Activated T-helper 2 cell treated with anti-CD3 and anti-CD28 coated beads, Interferon-gamma antibody, Interleukin-2, Interleukin-4, amounts not matched to agents 10 μg/mL and 5 μg/mL and 100 μg/mL, durations not matched to agents 14 hours and 24 hours and 36 hours (primary cell): ENCODE results near the gene MICU1. TPM values are rescaled to one million over a fixed set of nuclear protein-coding genes. Genes with fewer than 3 reads are reported as not detected.
"Not testable (repeated sequence)": the region's sequence is repeated elsewhere in the genome, so short reads cannot be mapped to it uniquely, and the experiment has no call there.

Experiments used
- DNase-seq: peaks from one replicate; pipeline ENCODE4 v3.0.0; 2021; ENCODE audit warnings: low spot score
- H3K27ac Mint-ChIP-seq: one replicate; pipeline ENCODE4 v1.8.0; 2021; ENCODE audit warnings: mixed read lengths
- H3K27me3 Mint-ChIP-seq: one replicate; pipeline ENCODE4 v1.8.0; 2021; ENCODE audit warnings: low read depth, mixed read lengths
- H3K36me3 Mint-ChIP-seq: one replicate; pipeline ENCODE4 v1.8.0; 2021; ENCODE audit warnings: low read depth, mixed read lengths
- H3K4me1 Mint-ChIP-seq: one replicate; pipeline ENCODE4 v1.8.0; 2021; ENCODE audit warnings: low read depth, mixed read lengths
- H3K4me3 Mint-ChIP-seq: one replicate; pipeline ENCODE4 v1.8.0; 2021; ENCODE audit warnings: low read depth, mild to moderate bottlenecking, moderate library complexity, mixed read lengths
- H3K9me3 Mint-ChIP-seq: one replicate; pipeline ENCODE4 v1.8.0; 2021; ENCODE audit warnings: mixed read lengths
- intact Hi-C: fragments of 100-400 bp; cut with micrococcal nuclease; formaldehyde crosslinking; loops from one replicate; pipeline ENCODE4 v1.15.1; 2023
- total RNA-seq: library from RNA; stranded (reverse); gene quantifications from 2 replicates; pipeline ENCODE4 v1.2.3, GENCODE V29; 2022

The MICU1 gene
- total RNA-seq, 1 donor from 2014 or later, result 30.7 TPM

DNA sequence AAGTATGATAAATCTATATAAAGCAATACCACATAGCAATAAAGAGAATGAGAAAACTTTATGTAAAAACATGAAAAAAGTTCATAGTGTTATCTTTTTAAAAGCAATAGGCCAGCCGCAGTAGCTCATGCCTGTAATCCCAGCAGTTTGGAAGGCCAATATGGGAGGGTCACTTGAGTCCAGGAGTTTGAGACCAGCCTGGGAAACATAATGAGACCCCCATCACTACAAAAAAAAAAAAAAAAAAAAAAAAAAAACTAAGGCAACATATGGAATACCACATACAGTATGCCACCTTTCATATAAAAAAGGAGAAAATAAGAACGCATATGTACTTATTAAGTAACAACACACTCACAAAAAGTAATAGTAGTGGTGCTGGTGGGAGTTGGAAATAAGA lies 52.8 kb downstream of the MICU1 start:
- Mint-ChIP-seq H3K27ac (no peak overlapping the region), H3K4me1 (peaks cover 4% of the 10 kb centered on the region), H3K27me3 (no peaks in the 10 kb centered on the region), H3K36me3 (no peaks in the 10 kb centered on the region), H3K4me3 (no peak overlapping the region), H3K9me3 (no peaks in the 10 kb centered on the region)
- intact Hi-C loops, result no loop called here
- DNase-seq, result no peak

DNA sequence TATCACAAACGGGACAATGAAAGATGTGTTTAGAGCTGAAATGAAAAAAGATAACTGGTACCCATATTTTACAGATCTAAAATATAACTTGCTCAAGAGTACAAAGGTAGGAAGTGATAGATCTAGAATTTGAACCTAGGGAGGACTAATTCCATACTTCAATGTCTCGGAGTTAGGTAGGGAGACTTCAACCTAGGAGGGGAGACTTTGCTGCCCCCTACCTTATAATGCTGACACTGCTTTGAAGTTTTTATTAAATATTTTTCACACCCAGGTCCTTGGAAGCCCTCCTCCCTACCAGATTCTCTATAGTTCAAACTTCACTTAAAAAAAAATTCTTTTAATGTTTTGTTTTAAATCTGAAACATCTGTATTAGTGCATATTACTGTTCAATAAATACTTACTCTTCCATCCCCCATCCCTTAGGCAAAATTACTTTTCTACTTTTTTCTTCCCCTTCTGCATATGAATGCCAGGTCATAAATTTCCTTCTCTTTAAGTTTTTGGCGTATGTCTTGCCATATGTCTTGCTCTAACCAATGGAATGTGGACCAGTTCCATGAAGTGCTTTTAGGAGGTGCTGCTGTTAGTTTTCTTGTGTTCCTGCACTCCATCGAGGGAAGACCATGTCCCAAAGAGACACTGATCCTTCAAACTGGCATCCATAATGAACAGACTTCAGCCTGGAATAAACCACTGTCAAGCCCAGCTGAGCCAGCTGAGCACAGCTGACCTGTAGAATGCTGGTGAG lies 57.8 kb downstream of the MICU1 start:
- Mint-ChIP-seq H3K36me3 (peaks cover 14% of the 10 kb centered on the region), H3K9me3 (no peaks in the 10 kb centered on the region), H3K27me3 (no peaks in the 10 kb centered on the region), H3K27ac (no peak overlapping the region), H3K4me1 (peaks cover 16% of the 10 kb centered on the region), H3K4me3 (no peak overlapping the region)
- intact Hi-C loops, result loop anchor here (10.0 kb wide), 1 partner anchor 473 kb away; no protein-coding TSS in a partner anchor
- no peak for DNase-seq

DNA sequence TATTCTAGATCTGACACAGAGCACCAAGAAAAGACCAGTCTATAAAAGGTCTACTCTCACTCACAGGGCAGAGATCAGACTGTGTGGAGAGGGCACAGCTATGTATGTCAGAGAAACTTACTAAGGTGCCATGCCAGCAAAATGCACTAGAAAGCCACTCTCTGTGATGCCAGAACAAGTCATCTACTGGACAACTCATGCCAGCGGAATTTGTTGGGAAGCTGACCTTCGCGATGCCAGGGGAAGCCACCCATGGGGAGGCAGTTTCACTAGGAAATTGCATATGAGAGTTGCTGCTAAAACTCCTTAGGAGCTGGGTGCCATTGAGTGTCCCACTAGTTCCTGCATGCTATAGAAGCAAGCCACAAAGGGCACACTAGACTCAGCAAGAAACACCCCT lies 58.5 kb downstream of the MICU1 start:
- DNase-seq, result no peak
- H3K27me3 Mint-ChIP-seq, result no peaks in the 10 kb centered on the region
- intact Hi-C loops, result loop anchor here (10.0 kb wide), 1 partner anchor 473 kb away; no protein-coding TSS in a partner anchor
- H3K9me3 Mint-ChIP-seq, result no peaks in the 10 kb centered on the region
- H3K4me1 Mint-ChIP-seq, result peaks cover 22% of the 10 kb centered on the region
- no peak overlapping the region for H3K27ac Mint-ChIP-seq
- H3K36me3 Mint-ChIP-seq, result peaks cover 20% of the 10 kb centered on the region
- no peak overlapping the region for H3K4me3 Mint-ChIP-seq

DNA sequence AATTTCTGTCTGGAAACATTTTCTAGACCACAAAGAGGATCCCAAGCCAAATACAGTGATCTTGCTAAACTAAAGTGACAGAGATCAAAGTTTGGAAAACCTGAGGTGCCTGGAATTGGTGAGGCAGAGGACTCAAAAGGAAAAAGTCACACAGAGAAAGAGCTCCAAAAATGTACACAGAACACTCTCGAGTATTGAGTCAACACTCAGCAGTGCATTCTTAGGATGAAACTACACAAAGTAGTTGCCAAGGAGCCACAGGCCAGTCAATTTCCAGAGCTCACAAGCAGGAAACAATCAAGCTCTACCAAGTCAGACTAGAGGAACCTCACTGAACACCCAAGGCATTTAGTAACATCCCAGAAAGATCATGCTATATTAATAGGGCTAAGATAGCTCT lies 61.3 kb downstream of the MICU1 start:
- no peak for DNase-seq
- intact Hi-C loops, result loop anchor here (5.0 to 10.0 kb wide), 2 partner anchors 202 to 470 kb away; no protein-coding TSS in a partner anchor
- Mint-ChIP-seq H3K4me3 (no peak overlapping the region), H3K9me3 (no peaks in the 10 kb centered on the region), H3K36me3 (peaks cover 40% of the 10 kb centered on the region), H3K4me1 (peaks cover 35% of the 10 kb centered on the region), H3K27ac (peak overlapping the region; percentile 78), H3K27me3 (no peaks in the 10 kb centered on the region)

DNA sequence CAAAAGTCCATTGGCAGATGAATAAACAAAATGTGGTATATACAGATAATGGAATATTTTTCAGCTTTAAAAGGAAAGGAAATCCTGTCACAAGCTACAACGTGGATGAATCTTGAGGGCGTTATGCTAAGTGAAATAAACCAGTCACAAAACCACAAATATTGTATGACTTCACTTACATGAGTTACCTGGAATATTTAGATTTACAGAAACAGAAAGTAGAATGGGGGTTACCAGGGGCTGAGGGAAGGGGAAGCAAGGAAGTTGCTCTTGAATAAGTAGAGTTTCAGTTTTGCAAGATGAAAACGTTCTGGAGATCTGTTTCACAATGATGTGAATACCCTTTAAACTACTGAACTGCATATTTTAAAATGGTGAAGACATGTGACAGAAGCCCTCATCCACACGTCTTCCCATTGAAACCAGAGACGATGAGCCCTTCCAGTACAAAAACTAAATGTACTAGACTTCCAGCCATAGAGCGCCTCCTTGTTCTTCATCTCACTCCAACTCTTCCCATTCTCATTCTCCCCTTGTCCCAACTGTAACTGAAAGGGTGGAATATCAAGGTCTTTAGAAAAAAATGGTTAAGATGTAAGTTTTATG lies 62.4 kb downstream of the MICU1 start:
- Mint-ChIP-seq H3K9me3 (no peaks in the 10 kb centered on the region), H3K4me3 (peak overlapping the region; percentile 40), H3K27ac (peak overlapping the region; percentile 85), H3K27me3 (no peaks in the 10 kb centered on the region), H3K4me1 (peaks cover 35% of the 10 kb centered on the region), H3K36me3 (peaks cover 46% of the 10 kb centered on the region)
- intact Hi-C loops, result loop anchor here (1.0 to 10.0 kb wide), 3 partner anchors 63 to 469 kb away; partner anchors contain the start of gene MICU1
- peak; percentile 15 for DNase-seq

DNA sequence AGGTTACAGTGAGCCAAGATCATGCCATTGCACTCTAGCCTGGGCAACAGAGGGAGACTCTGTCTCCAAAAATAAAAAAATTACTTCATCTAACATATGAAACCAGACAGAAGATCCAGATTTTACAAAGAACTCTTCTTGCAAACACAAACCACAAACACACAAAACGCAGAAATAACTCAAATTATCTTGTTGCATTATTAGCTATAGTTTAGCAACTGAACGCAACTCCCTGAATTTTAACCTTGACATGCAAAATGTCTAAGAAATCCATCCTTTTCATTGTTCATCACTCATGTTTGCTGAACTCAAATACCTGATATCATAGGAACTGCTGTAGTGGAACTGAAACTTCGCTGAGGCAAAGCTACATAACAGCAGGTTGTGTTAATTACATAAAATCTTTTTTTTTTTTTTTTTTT lies 64.1 kb downstream of the MICU1 start:
- Mint-ChIP-seq H3K27me3 (no peaks in the 10 kb centered on the region), H3K4me3 (no peak overlapping the region), H3K4me1 (peaks cover 31% of the 10 kb centered on the region), H3K27ac (no peak overlapping the region), H3K9me3 (no peaks in the 10 kb centered on the region), H3K36me3 (peaks cover 46% of the 10 kb centered on the region)
- DNase-seq, result no peak
- intact Hi-C loops, result loop anchor here (5.0 to 10.0 kb wide), 2 partner anchors 199 to 467 kb away; no protein-coding TSS in a partner anchor

DNA sequence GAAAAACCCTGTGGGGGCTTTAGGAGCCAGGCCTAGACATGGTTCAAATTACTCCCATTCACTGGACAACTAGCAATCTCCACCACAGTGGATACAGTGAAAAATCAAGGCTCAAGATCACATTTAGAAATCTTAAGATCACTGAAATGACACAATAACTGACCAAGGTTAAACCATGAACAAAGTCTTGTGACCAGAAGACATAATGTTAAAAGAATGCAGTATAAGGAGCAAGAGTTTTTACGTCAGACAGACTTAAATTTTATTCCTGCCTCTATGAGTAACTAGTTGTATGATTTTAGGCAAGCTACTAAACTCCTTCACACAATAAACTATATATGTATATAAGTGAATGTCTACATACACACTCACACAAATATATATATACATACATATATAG lies 68.5 kb downstream of the MICU1 start:
- H3K27me3 Mint-ChIP-seq, result no peaks in the 10 kb centered on the region
- H3K27ac Mint-ChIP-seq, result no peak overlapping the region
- no peaks in the 10 kb centered on the region for H3K9me3 Mint-ChIP-seq
- H3K4me3 Mint-ChIP-seq, result no peak overlapping the region
- H3K4me1 Mint-ChIP-seq, result peaks cover 12% of the 10 kb centered on the region
- intact Hi-C loops, result no loop called here
- peaks cover 25% of the 10 kb centered on the region for H3K36me3 Mint-ChIP-seq
- DNase-seq, result no peak

DNA sequence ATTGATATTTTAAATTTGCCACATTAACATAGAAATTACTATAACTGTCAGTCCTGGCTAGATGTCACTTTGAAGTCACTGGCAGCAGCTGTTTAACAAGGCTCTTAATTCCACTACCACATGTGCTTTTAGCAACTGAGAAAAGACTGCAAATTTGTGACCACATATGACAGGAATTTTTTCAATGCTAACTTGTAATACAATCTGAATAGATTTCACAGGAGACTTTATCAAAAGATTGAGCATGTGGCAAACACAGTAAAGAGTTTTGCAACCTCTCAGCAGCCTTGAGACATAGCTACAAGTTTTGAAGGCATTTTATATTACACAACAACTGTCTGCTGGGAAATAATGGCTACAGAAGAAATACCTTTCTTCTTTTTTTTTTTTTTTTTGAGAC lies 73.0 kb downstream of the MICU1 start:
- H3K9me3 Mint-ChIP-seq, result no peaks in the 10 kb centered on the region
- no peaks in the 10 kb centered on the region for H3K27me3 Mint-ChIP-seq
- H3K4me1 Mint-ChIP-seq, result no peaks in the 10 kb centered on the region
- no peak overlapping the region for H3K4me3 Mint-ChIP-seq
- H3K27ac Mint-ChIP-seq, result no peak overlapping the region
- intact Hi-C loops, result no loop called here
- no peak for DNase-seq
- peaks cover 8% of the 10 kb centered on the region for H3K36me3 Mint-ChIP-seq

DNA sequence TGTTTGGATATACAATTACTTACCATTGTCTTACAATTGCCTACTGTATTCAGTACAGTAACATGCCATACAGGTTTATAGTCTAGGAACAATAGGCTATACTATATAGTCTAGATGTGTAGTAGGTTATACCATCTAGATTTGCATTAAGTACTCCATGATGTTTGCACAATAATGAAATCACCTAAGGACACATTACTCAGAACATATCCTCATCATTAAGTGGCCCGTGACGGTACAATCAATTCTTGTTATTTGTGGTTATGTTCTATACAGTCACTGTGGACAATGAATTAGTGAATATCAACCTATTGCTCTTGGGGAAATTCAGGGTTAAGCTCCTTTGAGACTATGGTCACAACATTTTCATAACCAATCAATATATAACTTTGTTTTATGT lies 75.6 kb downstream of the MICU1 start:
- no peak for DNase-seq
- peaks cover 10% of the 10 kb centered on the region for H3K36me3 Mint-ChIP-seq
- no peaks in the 10 kb centered on the region for H3K9me3 Mint-ChIP-seq
- no peaks in the 10 kb centered on the region for H3K27me3 Mint-ChIP-seq
- no peak overlapping the region for H3K27ac Mint-ChIP-seq
- intact Hi-C loops, result no loop called here
- H3K4me1 Mint-ChIP-seq, result no peaks in the 10 kb centered on the region
- H3K4me3 Mint-ChIP-seq, result no peak overlapping the region

DNA sequence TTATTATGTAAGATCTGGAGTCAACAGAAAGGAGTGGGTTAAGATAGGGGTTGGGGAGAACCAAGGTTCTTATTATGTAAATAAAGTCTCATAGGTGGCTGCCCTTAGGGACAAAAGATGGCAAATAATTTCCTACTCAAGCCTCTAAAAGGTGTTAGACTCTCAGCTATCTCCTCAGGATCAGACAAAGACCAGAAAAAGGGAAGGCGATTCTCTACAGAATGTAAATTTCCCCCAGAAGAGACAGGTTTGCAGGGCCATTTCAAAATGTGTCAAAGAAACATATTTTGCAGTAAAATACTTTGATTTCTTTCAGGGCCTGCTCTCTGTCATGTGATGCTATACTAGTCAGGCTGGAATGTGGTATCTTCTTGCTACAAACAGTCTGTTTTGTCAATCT lies 80.3 kb downstream of the MICU1 start:
- DNase-seq, result no peak
- H3K36me3 Mint-ChIP-seq, result peaks cover 31% of the 10 kb centered on the region
- no peak overlapping the region for H3K27ac Mint-ChIP-seq
- H3K9me3 Mint-ChIP-seq, result peaks cover 8% of the 10 kb centered on the region
- no peaks in the 10 kb centered on the region for H3K4me1 Mint-ChIP-seq
- no peaks in the 10 kb centered on the region for H3K27me3 Mint-ChIP-seq
- H3K4me3 Mint-ChIP-seq, result no peak overlapping the region
- intact Hi-C loops, result no loop called here

DNA sequence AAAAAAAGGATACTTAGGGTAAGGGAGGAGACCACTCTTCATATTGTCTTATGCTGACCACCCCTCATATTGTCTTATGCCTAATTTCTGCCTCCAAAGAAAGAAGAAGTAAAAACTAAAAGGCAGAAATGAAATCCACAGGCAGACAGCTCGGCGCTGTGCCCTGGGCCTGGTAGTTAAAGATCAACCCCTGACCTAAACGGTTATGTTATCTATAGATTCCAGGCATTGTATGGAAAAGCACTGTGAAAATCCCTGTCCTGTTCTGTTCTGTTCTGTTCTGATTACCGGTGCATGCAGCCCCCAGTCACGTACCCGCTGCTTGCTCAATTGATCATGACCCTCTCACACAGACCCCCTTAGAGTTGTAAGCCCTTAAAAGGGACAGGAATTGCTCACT lies 82.0 kb downstream of the MICU1 start:
- H3K4me3 Mint-ChIP-seq, DNase-seq, intact Hi-C loops, H3K9me3 Mint-ChIP-seq, H3K27me3 Mint-ChIP-seq, H3K27ac Mint-ChIP-seq, H3K4me1 Mint-ChIP-seq: not testable (repeated sequence)
- peaks cover 38% of the 10 kb centered on the region for H3K36me3 Mint-ChIP-seq

DNA sequence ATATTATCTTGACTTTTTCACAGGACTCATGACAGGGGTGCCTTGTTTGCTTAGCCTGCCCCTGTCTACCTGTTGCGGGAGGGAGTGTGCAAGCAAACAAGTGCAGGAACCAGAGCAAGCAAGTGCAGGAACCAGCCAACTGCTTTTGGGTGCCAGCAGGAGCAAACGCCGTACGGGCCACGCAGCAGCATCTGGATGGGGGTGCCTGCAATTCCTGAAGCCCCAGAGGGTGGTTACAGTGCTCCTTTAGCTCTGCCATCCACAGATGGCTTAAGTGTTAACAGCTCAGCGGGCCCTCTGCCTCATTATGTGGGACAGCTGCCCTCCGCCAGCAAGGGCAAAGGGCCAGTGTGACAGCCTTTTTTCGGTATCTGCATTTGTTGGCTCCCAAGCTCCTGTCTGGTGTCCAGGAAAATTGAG lies 83.5 kb downstream of the MICU1 start:
- Mint-ChIP-seq H3K27ac (no peak overlapping the region), H3K9me3 (peaks cover 8% of the 10 kb centered on the region), H3K27me3 (no peaks in the 10 kb centered on the region), H3K4me1 (peaks cover 7% of the 10 kb centered on the region), H3K36me3 (peaks cover 33% of the 10 kb centered on the region), H3K4me3 (no peak overlapping the region)
- DNase-seq, result no peak
- intact Hi-C loops, result no loop called here

DNA sequence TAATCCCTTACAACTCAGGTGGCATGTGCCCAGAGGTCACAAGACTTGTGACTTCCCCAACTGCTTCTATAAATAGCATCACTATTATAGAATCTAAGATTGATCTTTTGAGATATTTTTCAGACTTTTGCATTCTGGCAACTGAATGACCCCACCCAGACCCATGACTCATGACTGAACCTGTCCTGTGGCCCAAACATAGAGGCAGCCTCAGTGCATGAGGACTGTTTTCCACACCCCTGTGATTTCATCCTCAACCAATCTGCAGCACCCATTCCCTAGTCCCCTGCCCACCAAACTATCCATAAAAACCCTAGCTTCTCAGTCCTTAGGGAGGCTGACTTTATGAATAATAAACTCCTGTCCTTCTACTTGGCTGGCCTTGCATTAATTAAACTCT lies 84.5 kb downstream of the MICU1 start:
- peaks cover 8% of the 10 kb centered on the region for H3K9me3 Mint-ChIP-seq
- H3K4me1 Mint-ChIP-seq, result peaks cover 7% of the 10 kb centered on the region
- H3K4me3 Mint-ChIP-seq, result no peak overlapping the region
- H3K27ac Mint-ChIP-seq, result no peak overlapping the region
- DNase-seq, result no peak
- peaks cover 33% of the 10 kb centered on the region for H3K36me3 Mint-ChIP-seq
- H3K27me3 Mint-ChIP-seq, result no peaks in the 10 kb centered on the region
- intact Hi-C loops, result no loop called here
